GDM1 (cell line): Measurements from ENCODE around the gene TIGAR.

ENCODE experiments used
- DNase-seq: peaks from one replicate; lab custom pipeline; 2025; lab: John Stamatoyannopoulos, UW

The TIGAR gene

GRCh38 chr12:4307593-4308333 is 13.2 kb upstream of the TIGAR start:
- no peak for DNase-seq

- DNase-seq: no peak
These were observed 12.6 kb upstream of the TIGAR start for GRCh38 chr12:4308334-4308950.

GRCh38 chr12:4311776-4312175 is 9.2 kb upstream of the TIGAR start:
- DNase-seq: no peak

- no peak for DNase-seq
These were observed 8.8 kb upstream of the TIGAR start for GRCh38 chr12:4312251-4312650.

- no peak for DNase-seq
These were observed 538 bp upstream of the TIGAR start for GRCh38 chr12:4320497-4320852.

GRCh38 chr12:4322726-4323125 is 1.7 kb downstream of the TIGAR start:
- DNase-seq: no peak

- DNase-seq: no peak
These were observed 2.4 kb downstream of the TIGAR start for GRCh38 chr12:4323396-4323795.

GRCh38 chr12:4324366-4324765 is 3.4 kb downstream of the TIGAR start:
- DNase-seq: no peak

GRCh38 chr12:4325966-4326365 is 5.0 kb downstream of the TIGAR start:
- DNase-seq: no peak

- DNase-seq: no peak
These were observed 6.3 kb downstream of the TIGAR start for GRCh38 chr12:4327293-4327692.

GRCh38 chr12:4330203-4330602 is 9.2 kb downstream of the TIGAR start:
- no peak for DNase-seq

- DNase-seq: no peak
These were observed 10.2 kb downstream of the TIGAR start for GRCh38 chr12:4331221-4331620.

- no peak for DNase-seq
These were observed 10.8 kb downstream of the TIGAR start for GRCh38 chr12:4331842-4332241.

GRCh38 chr12:4346931-4347330 is 25.9 kb downstream of the TIGAR start:
- no peak for DNase-seq

GRCh38 chr12:4353785-4354208 is 32.8 kb downstream of the TIGAR start:
- no peak for DNase-seq

GRCh38 chr12:4355156-4356040 is 34.4 kb downstream of the TIGAR start:
- DNase-seq: no peak

GRCh38 chr12:4356041-4356327 is 35.0 kb downstream of the TIGAR start:
- peak; percentile 31 for DNase-seq

- no peak for DNase-seq
These were observed 45.1 kb downstream of the TIGAR start for GRCh38 chr12:4366090-4366489.

GRCh38 chr12:4369548-4369947 is 48.5 kb downstream of the TIGAR start:
- no peak for DNase-seq

- no peak for DNase-seq
These were observed 49.3 kb downstream of the TIGAR start for GRCh38 chr12:4370265-4370664.

- DNase-seq: no peak
These were observed 51.6 kb downstream of the TIGAR start for GRCh38 chr12:4372653-4373052.

- DNase-seq: no peak
These were observed 54.4 kb downstream of the TIGAR start for GRCh38 chr12:4375449-4375848.

GRCh38 chr12:4378772-4379171 is 57.8 kb downstream of the TIGAR start:
- DNase-seq: no peak
